ENCODE data around the gene EFCAB11. TPM values are rescaled to one million over a fixed set of nuclear protein-coding genes. Genes with fewer than 3 reads are reported as not detected.

The EFCAB11 gene
- total and polyA plus RNA-seq, 2 donors (not counting 3 experiments of a cell fraction or from before 2014, with no cell fraction given), result 2.8 to 6.3 TPM

DNA sequence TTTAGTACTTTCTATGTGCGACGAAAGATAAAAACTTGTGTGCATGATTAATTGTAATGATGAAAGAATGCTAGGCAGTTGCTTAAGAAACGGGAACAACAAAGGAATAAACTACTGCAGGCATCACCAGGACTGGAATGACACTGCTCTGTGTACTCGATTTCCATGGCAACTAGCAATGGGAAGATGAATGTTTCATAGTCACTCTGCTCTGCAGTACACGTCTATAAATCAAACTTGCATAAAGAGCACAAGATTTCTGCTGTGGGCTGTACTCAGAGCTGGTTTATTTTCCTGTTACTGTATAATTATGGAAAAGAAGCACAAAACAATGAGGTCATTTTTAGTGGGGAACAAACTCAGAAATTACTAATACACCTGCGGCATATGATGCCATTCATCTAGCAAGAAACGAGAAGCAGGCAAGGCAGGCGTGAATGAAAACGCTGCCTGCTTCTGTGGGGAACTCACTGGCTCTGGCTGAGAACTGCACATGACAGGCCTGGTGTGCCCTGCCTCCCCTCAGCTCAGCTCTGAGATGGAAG, 41.8 kb downstream of the EFCAB11 start:
- H3K9ac ChIP-seq (replicated peaks; ENCODE audit: extremely low read depth, insufficient read depth, low read length), result no peak overlapping the region
- BruUV-seq (replicated peaks), result no TSS peak
- H3K36me3 ChIP-seq (ENCODE audit: control insufficient read depth in 2 of 2, extremely low read depth in 1 of 2, insufficient read depth in 2 of 2, low read length in 2 of 2), result no peaks in the 10 kb centered on the region
- no peaks in the 10 kb centered on the region for H3K4me1 ChIP-seq (ENCODE audit: control insufficient read depth, extremely low read depth, insufficient read depth, low read length)
- ChIA-PET CTCF (interaction anchor here (1.0 to 2.9 kb wide), 4 partner anchors 24 to 885 kb away, joined by 3 to 18 read pairs (median 10); no protein-coding TSS in a partner anchor), POLR2A (no interaction called here)
- no peak overlapping the region for H3K4me3 ChIP-seq (replicated peaks in 1 of 3; ENCODE audit: insufficient read depth in 1 of 3, low read depth in 1 of 3, low read length in 3 of 3)
- H3K27me3 ChIP-seq (ENCODE audit: control insufficient read depth in 2 of 2, insufficient read depth in 2 of 2, low read length in 2 of 2), result no peaks in the 10 kb centered on the region
- no peaks in the 10 kb centered on the region for H3K9me1 ChIP-seq (replicated peaks; ENCODE audit: control insufficient read depth, extremely low read depth, insufficient read depth, low read length)
- no peak overlapping the region for H2AFZ ChIP-seq (ENCODE audit: low read depth, low read length)
- H3K79me2 ChIP-seq (ENCODE audit: control insufficient read depth, insufficient read depth, low read length), result no peaks in the 10 kb centered on the region
- intact Hi-C loops (cut with micrococcal nuclease), result loop anchor here (1.0 to 10.0 kb wide), 3 partner anchors 14 to 1248 kb away; no protein-coding TSS in a partner anchor
- TF ChIP-seq JUN (IDR thresholded peaks at IDR 0.05; ENCODE audit: borderline replicate concordance, insufficient read depth, insufficient read length, low read depth) (peak; percentile 21), FOS (IDR thresholded peaks at IDR 0.05; ENCODE audit: borderline replicate concordance, insufficient read depth, low read length) (no peak)
- H4K20me1 ChIP-seq (replicated peaks; ENCODE audit: control insufficient read depth, extremely low read depth, insufficient read depth, low read length), result no peaks in the 10 kb centered on the region
- no peak overlapping the region for H3K4me2 ChIP-seq (ENCODE audit: insufficient read depth, low read length)
- dilution Hi-C loops (cut with MboI; ENCODE audit: extremely low pct_ligation_motif_present, low sequenced_read_pairs), result no loop called here
- DNase-seq (ENCODE audit: low read depth, low spot score) (peak; percentile 87), FAIRE-seq (peak; percentile 12)
- H3K9me3 ChIP-seq (replicated peaks; ENCODE audit: control insufficient read depth, insufficient read depth, low read length), result no peaks in the 10 kb centered on the region
- no peak overlapping the region for H3K27ac ChIP-seq (ENCODE audit: insufficient read depth, low read depth, low read length)

DNA sequence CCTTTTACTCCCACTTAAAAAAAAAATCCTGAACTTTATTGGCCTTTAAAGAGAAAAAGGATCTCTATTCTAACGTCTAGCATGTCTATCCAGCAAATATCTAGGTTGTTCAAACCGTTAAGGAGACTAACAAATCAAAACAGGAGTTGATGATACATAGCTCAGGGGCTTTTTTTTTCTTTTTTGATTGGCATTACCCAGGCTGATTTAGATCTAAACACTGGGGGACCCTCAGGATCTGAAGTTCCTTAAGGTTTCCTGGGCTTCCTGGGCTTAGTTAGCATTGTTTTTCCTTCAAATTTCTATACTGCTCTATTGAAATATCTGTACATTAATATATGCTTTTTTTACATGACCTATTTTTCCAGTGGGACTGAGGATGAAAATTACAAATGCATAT, 42.3 kb downstream of the EFCAB11 start:
- no peak overlapping the region for H2AFZ ChIP-seq (ENCODE audit: low read depth, low read length)
- ChIA-PET CTCF (interaction anchor here (0.6 to 2.9 kb wide), 5 partner anchors 24 to 885 kb away, joined by 3 to 18 read pairs (median 4); no protein-coding TSS in a partner anchor), POLR2A (no interaction called here)
- H3K27ac ChIP-seq (ENCODE audit: insufficient read depth, low read depth, low read length), result no peak overlapping the region
- no peak for DNase-seq (ENCODE audit: low read depth, low spot score)
- no peaks in the 10 kb centered on the region for H3K27me3 ChIP-seq (ENCODE audit: control insufficient read depth in 2 of 2, insufficient read depth in 2 of 2, low read length in 2 of 2)
- dilution Hi-C loops (cut with MboI; ENCODE audit: extremely low pct_ligation_motif_present, low sequenced_read_pairs) (no loop called here), intact Hi-C loops (cut with micrococcal nuclease) (loop anchor here (1.0 to 10.0 kb wide), 3 partner anchors 14 to 1247 kb away; no protein-coding TSS in a partner anchor)
- BruUV-seq (replicated peaks), result no TSS peak
- TF ChIP-seq JUN (IDR thresholded peaks at IDR 0.05; ENCODE audit: borderline replicate concordance, insufficient read depth, insufficient read length, low read depth) (no peak), POLR2AphosphoS5 (IDR thresholded peaks at IDR 0.05; ENCODE audit: insufficient read depth, low read depth, low read length) (no peak), MYC (IDR thresholded peaks at IDR 0.05; ENCODE audit: low read depth, low read length) (no peak)
- no peaks in the 10 kb centered on the region for H3K79me2 ChIP-seq (ENCODE audit: control insufficient read depth, insufficient read depth, low read length)
- H3K4me1 ChIP-seq (ENCODE audit: control insufficient read depth, extremely low read depth, insufficient read depth, low read length), result no peaks in the 10 kb centered on the region
- no peaks in the 10 kb centered on the region for H3K9me1 ChIP-seq (replicated peaks; ENCODE audit: control insufficient read depth, extremely low read depth, insufficient read depth, low read length)
- no peak overlapping the region for H3K9ac ChIP-seq (replicated peaks; ENCODE audit: extremely low read depth, insufficient read depth, low read length)
- H3K4me2 ChIP-seq (ENCODE audit: insufficient read depth, low read length), result no peak overlapping the region
- H3K9me3 ChIP-seq (replicated peaks; ENCODE audit: control insufficient read depth, insufficient read depth, low read length), result no peaks in the 10 kb centered on the region
- FAIRE-seq, result no peak
- H3K36me3 ChIP-seq (ENCODE audit: control insufficient read depth in 2 of 2, extremely low read depth in 1 of 2, insufficient read depth in 2 of 2, low read length in 2 of 2), result no peaks in the 10 kb centered on the region
- H3K4me3 ChIP-seq (replicated peaks in 1 of 3; ENCODE audit: insufficient read depth in 1 of 3, low read depth in 1 of 3, low read length in 3 of 3), result no peak overlapping the region
- no peaks in the 10 kb centered on the region for H4K20me1 ChIP-seq (replicated peaks; ENCODE audit: control insufficient read depth, extremely low read depth, insufficient read depth, low read length)

All from endothelial cell of umbilical vein (primary cell).